K562 (cell line): ENCODE measurements around the gene NAP1L4.

ENCODE experiments used
- ATF2 ChIP-seq: sonication (generic); formaldehyde crosslinking; IDR thresholded peaks from 2 replicates; pipeline ENCODE4 v1.8.1; 2022; ENCODE audit warnings: missing genetic modification reagents
- CEBPB ChIP-seq: fragments of 450-650 bp; IDR thresholded peaks from 2 replicates; pipeline ENCODE4 v1.6.1; 2016; ENCODE audit warnings: missing genetic modification characterization, missing compliant biosample characterization
- CTCF ChIP-seq, 3 experiments: IDR thresholded peaks in 2 of 3; conservative IDR thresholded peaks in 1 of 3; 2 replicates each; pipeline ENCODE4 v1.5.1; 2011 to 2012; ENCODE audit warnings: low read length in 3 of 3, mild to moderate bottlenecking in 3 of 3, control low read depth in 2 of 3, improper control_type of control experiment in 1 of 3, inconsistent platforms in 1 of 3, low read depth in 1 of 3, mixed read lengths in 1 of 3, moderate library complexity in 1 of 3; ENCODE audit not compliant: insufficient read depth in 2 of 3
- ESRRA ChIP-seq: fragments of 450-650 bp; IDR thresholded peaks from 2 replicates; pipeline ENCODE4 v1.6.1; 2014; ENCODE audit warnings: low read depth, mild to moderate bottlenecking, moderate library complexity, borderline replicate concordance
- HMG20B ChIP-seq: fragments of 250-450 bp; sonication (Bioruptor Pico); IDR thresholded peaks from 2 replicates; pipeline ENCODE4 v1.5.0; 2021; ENCODE audit warnings: mild to moderate bottlenecking
- HNRNPK ChIP-seq: fragments of 200-400 bp; formaldehyde crosslinking; IDR thresholded peaks from one replicate; pipeline ENCODE4 v1.6.1; 2018; ENCODE audit warnings: mild to moderate bottlenecking, low read depth, low read length; ENCODE audit not compliant: poor library complexity, severe bottlenecking
- ILF3 ChIP-seq: fragments of 450-650 bp; IDR thresholded peaks from 2 replicates; pipeline ENCODE4 v1.6.1; 2018; ENCODE audit warnings: antibody characterized with exemption, mild to moderate bottlenecking, moderate library complexity, borderline replicate concordance
- NR2C2 ChIP-seq, 2 experiments: fragments of 200-800 bp in 1 of 2; sonication (Bioruptor generic) in 1 of 2; sonication (generic) in 1 of 2; formaldehyde crosslinking in 1 of 2; IDR thresholded peaks; 2 replicates each; pipeline versions ENCODE4 v1.6.1 to v1.8.0; 2016 to 2022; ENCODE audit warnings: mild to moderate bottlenecking in 1 of 2, missing compliant biosample characterization in 1 of 2, missing genetic modification characterization in 1 of 2, missing genetic modification reagents in 1 of 2
- NRF1 ChIP-seq, 2 experiments: fragments of 450-650 bp; IDR thresholded peaks in 1 of 2; conservative IDR thresholded peaks in 1 of 2; 2 replicates each; pipeline ENCODE4 v1.6.1; 2014; ENCODE audit warnings: mild to moderate bottlenecking in 2 of 2
- PATZ1 ChIP-seq: fragments of 250-450 bp; sonication (Bioruptor Pico); IDR thresholded peaks from 2 replicates; pipeline ENCODE4 v1.5.0; 2020; ENCODE audit warnings: mild to moderate bottlenecking, borderline replicate concordance
- TCF7L2 ChIP-seq: fragments of 150-350 bp; IDR thresholded peaks from 2 replicates; pipeline ENCODE4 v1.6.1; 2016; ENCODE audit warnings: low read depth, mild to moderate bottlenecking, low read length, moderate library complexity
- ZKSCAN3 ChIP-seq: fragments of 250-450 bp; sonication (Bioruptor Pico); IDR thresholded peaks from 2 replicates; pipeline ENCODE4 v1.4.0; 2020
- TF ChIP-seq, protein P1 (sequence below): fragments of 250-450 bp; sonication (Bioruptor Pico); IDR thresholded peaks from 2 replicates; pipeline ENCODE4 v1.5.0; 2022; ENCODE audit warnings: mild to moderate bottlenecking

- TF ChIP-seq CTCF (IDR thresholded peaks at IDR 0.05 in 2 of 3, conservative IDR thresholded peaks at IDR 0.05 in 1 of 3; ENCODE audit: insufficient read depth in 2 of 3, low read depth in 1 of 3, low read length in 3 of 3), result no peak
- TF ChIP-seq NRF1 (conservative IDR thresholded peaks at IDR 0.05 in 1 of 2, IDR thresholded peaks at IDR 0.05 in 1 of 2), result no peak
- TF ChIP-seq HNRNPK, result no peak
- no peak for TF ChIP-seq ZKSCAN3
- TF ChIP-seq TCF7L2, result no peak
- TF ChIP-seq ESRRA, result no peak
- no peak for TF ChIP-seq PATZ1
- TF ChIP-seq, protein P1, sequence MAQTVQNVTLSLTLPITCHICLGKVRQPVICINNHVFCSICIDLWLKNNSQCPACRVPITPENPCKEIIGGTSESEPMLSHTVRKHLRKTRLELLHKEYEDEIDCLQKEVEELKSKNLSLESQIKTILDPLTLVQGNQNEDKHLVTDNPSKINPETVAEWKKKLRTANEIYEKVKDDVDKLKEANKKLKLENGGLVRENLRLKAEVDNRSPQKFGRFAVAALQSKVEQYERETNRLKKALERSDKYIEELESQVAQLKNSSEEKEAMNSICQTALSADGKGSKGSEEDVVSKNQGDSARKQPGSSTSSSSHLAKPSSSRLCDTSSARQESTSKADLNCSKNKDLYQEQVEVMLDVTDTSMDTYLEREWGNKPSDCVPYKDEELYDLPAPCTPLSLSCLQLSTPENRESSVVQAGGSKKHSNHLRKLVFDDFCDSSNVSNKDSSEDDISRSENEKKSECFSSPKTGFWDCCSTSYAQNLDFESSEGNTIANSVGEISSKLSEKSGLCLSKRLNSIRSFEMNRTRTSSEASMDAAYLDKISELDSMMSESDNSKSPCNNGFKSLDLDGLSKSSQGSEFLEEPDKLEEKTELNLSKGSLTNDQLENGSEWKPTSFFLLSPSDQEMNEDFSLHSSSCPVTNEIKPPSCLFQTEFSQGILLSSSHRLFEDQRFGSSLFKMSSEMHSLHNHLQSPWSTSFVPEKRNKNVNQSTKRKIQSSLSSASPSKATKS, result no peak
- no peak for TF ChIP-seq CEBPB (tag)
- no peak for TF ChIP-seq ILF3
- TF ChIP-seq ATF2 (CRISPR knock-in tag), result no peak
- no peak for TF ChIP-seq NR2C2 (CRISPR knock-in tag; IDR thresholded peaks at IDR 0.05)
- TF ChIP-seq NR2C2 (tag; IDR thresholded peaks at IDR 0.05), result no peak
- TF ChIP-seq HMG20B (CRISPR knock-in tag), result no peak
Measured at GRCh38 chr11:2912498-2912897, 79.6 kb downstream of the NAP1L4 start.
